OCI-LY7 (cell line): Measurements from ENCODE around the gene CEP76. TPM values are rescaled to one million over a fixed set of nuclear protein-coding genes. Genes with fewer than 3 reads are reported as not detected.
"Not testable (repeated sequence)": the region's sequence is repeated elsewhere in the genome, so short reads cannot be mapped to it uniquely, and the experiment has no call there.

Source experiments
- BruUV-seq: library from RNA; stranded (reverse); fragments of 400-500 nt; replicated peaks from 2 replicates; lab custom pipeline; 2021; lab: Mats Ljungman, UMichigan
- CTCF ChIA-PET: fragments of 300-600 bp; sonication (Branson Sonifier 250); formaldehyde crosslinking; loops from one replicate; lab custom pipeline; 2022; ENCODE audit warnings: antibody characterized with exemption; ENCODE audit not compliant: unreplicated experiment; lab: Charles Lee
- POLR2A ChIA-PET: fragments of 300-600 bp; sonication (Branson Sonifier 250); formaldehyde crosslinking; loops from one replicate; lab custom pipeline; 2022; ENCODE audit warnings: antibody characterized with exemption; lab: Charles Lee
- DNase-seq: peaks from one replicate; pipeline ENCODE4 v3.0.0-alpha.2; 2015; ENCODE audit warnings: low spot score
- H2AFZ ChIP-seq: fragments of 200-600 bp; sonication (generic), shearing (Covaris generic); 2 replicates; pipeline ENCODE4 v1.6.1; 2014; ENCODE audit warnings: mild to moderate bottlenecking, antibody characterized with exemption, low read length, moderate library complexity
- H3K27ac ChIP-seq: fragments of 200-600 bp; sonication (generic); 2 replicates; pipeline ENCODE4 v1.5.1; 2014; ENCODE audit warnings: mixed run types, low read depth, mild to moderate bottlenecking, moderate library complexity, low read length, inconsistent platforms; ENCODE audit not compliant: poor library complexity, severe bottlenecking
- H3K36me3 ChIP-seq: fragments of 200-600 bp; sonication (generic); 2 replicates; pipeline ENCODE4 v1.6.1; 2014; ENCODE audit warnings: mild to moderate bottlenecking, antibody characterized with exemption, low read length, moderate library complexity, mixed read lengths; ENCODE audit not compliant: insufficient read depth
- H3K4me1 ChIP-seq: fragments of 200-600 bp; sonication (generic); 2 replicates; pipeline ENCODE4 v1.5.1; 2014; ENCODE audit warnings: mild to moderate bottlenecking, low read length; ENCODE audit not compliant: insufficient read depth, poor library complexity, severe bottlenecking
- H3K4me2 ChIP-seq: fragments of 200-600 bp; sonication (generic); 2 replicates; pipeline ENCODE4 v1.6.1; 2014; ENCODE audit warnings: mild to moderate bottlenecking, low read length
- H3K4me3 ChIP-seq: fragments of 200-600 bp; sonication (generic); 2 replicates; pipeline ENCODE4 v1.5.1; 2014; ENCODE audit warnings: mild to moderate bottlenecking, low read depth, low read length; ENCODE audit not compliant: poor library complexity, severe bottlenecking
- H3K79me2 ChIP-seq: fragments of 200-600 bp; sonication (generic); 2 replicates; pipeline ENCODE4 v1.6.1; 2016; ENCODE audit warnings: low read depth, mild to moderate bottlenecking, low read length, moderate library complexity, mixed read lengths; ENCODE audit not compliant: insufficient read depth
- H3K9me2 ChIP-seq: fragments of 200-600 bp; sonication (generic); 2 replicates; pipeline ENCODE4 v1.6.1; 2016; ENCODE audit warnings: mild to moderate bottlenecking, low read length, mixed read lengths; ENCODE audit not compliant: insufficient read depth
- H3K9me3 ChIP-seq: fragments of 200-600 bp; sonication (generic); 2 replicates; pipeline ENCODE4 v1.6.1; 2014; ENCODE audit warnings: mild to moderate bottlenecking, mixed run types, low read length, mixed read lengths
- H4K20me1 ChIP-seq: fragments of 200-600 bp; sonication (generic); 2 replicates; pipeline ENCODE4 v1.6.1; 2014; ENCODE audit warnings: mild to moderate bottlenecking, antibody characterized with exemption, low read length, moderate library complexity, mixed read lengths; ENCODE audit not compliant: insufficient read depth
- CTCF ChIP-seq: fragments of 200-600 bp; sonication (generic); conservative IDR thresholded peaks from 2 replicates; pipeline ENCODE4 v1.5.1; 2014; ENCODE audit warnings: mild to moderate bottlenecking, antibody characterized with exemption, low read length, moderate library complexity, mixed read lengths
- EZH2phosphoT487 ChIP-seq: fragments of 200-600 bp; sonication (generic); IDR thresholded peaks from 2 replicates; pipeline ENCODE4 v1.6.1; 2018; ENCODE audit warnings: low read depth, borderline replicate concordance, mild to moderate bottlenecking, mixed run types, antibody characterized with exemption, low read length, moderate library complexity, mixed read lengths
- intact Hi-C: fragments of 100-400 bp; cut with micrococcal nuclease; formaldehyde crosslinking; loops from one replicate; pipeline ENCODE4 v1.10.0; 2022; ENCODE audit not compliant: unreplicated experiment
- total RNA-seq, 2 experiments: library from RNA; depleted of rRNA in 1 of 2; stranded (reverse); fragments of >200 nt in 1 of 2; shearing (Covaris generic) in 1 of 2; gene quantifications; 2 replicates each; pipeline ENCODE4 v1.2.3, GENCODE V29; 2014 to 2022

The CEP76 gene
- total RNA-seq, 2 experiments from 2014 or later, result 14.1 to 22.1 TPM

GRCh38 chr18:12645254-12645653 lies 57.3 kb downstream of the CEP76 start:
- Histone ChIP-seq H3K4me3 (no peak overlapping the region), H3K9me2 (no peaks in the 10 kb centered on the region), H3K36me3 (no peaks in the 10 kb centered on the region), H3K79me2 (no peaks in the 10 kb centered on the region), H3K4me2 (no peak overlapping the region), H2AFZ (no peak overlapping the region), H3K4me1 (no peaks in the 10 kb centered on the region), H3K27ac (no peak overlapping the region), H3K9me3 (no peaks in the 10 kb centered on the region), H4K20me1 (no peaks in the 10 kb centered on the region)
- TF ChIP-seq EZH2phosphoT487 (no peak), CTCF (no peak)
- CTCF ChIA-PET, result no interaction called here
- no TSS peak for BruUV-seq
- POLR2A ChIA-PET, result interaction anchor here (0.7 kb wide), 1 partner anchor 683 kb away, joined by 8 read pairs; no protein-coding TSS in a partner anchor
- intact Hi-C loops, result no loop called here
- no peak for DNase-seq

- H3K4me2 ChIP-seq, H3K79me2 ChIP-seq, DNase-seq, CTCF ChIA-PET, H3K4me3 ChIP-seq, intact Hi-C loops, H3K27ac ChIP-seq, H3K4me1 ChIP-seq, H2AFZ ChIP-seq, H3K9me2 ChIP-seq, H3K9me3 ChIP-seq, BruUV-seq, H4K20me1 ChIP-seq, H3K36me3 ChIP-seq: not testable (repeated sequence)
- POLR2A ChIA-PET, result interaction anchor here (0.6 to 1.2 kb wide), 4 partner anchors 9 to 290 kb away, joined by 3 to 4 read pairs (median 3); no protein-coding TSS in a partner anchor
These were observed 58.8 kb downstream of the CEP76 start for GRCh38 chr18:12643756-12644155.

GRCh38 chr18:12640881-12641200 lies 61.7 kb downstream of the CEP76 start:
- no peak for DNase-seq
- H3K4me1 ChIP-seq, result no peaks in the 10 kb centered on the region
- TF ChIP-seq CTCF, result no peak
- TF ChIP-seq EZH2phosphoT487, result no peak
- H3K36me3 ChIP-seq, result no peaks in the 10 kb centered on the region
- H3K4me3 ChIP-seq, result no peak overlapping the region
- no peak overlapping the region for H2AFZ ChIP-seq
- H3K4me2 ChIP-seq, result no peak overlapping the region
- CTCF ChIA-PET, result no interaction called here
- no TSS peak for BruUV-seq
- no peak overlapping the region for H3K27ac ChIP-seq
- no peaks in the 10 kb centered on the region for H3K9me3 ChIP-seq
- intact Hi-C loops, result no loop called here
- H3K79me2 ChIP-seq, result no peaks in the 10 kb centered on the region
- H4K20me1 ChIP-seq, result no peaks in the 10 kb centered on the region
- POLR2A ChIA-PET, result interaction anchor here (0.9 kb wide), 1 partner anchor 12 kb away, joined by 3 read pairs; no protein-coding TSS in a partner anchor
- H3K9me2 ChIP-seq, result no peaks in the 10 kb centered on the region
